SU-DHL-6 (cell line): Measurements from ENCODE around the gene ODF2.

ENCODE experiments used
- H2AFZ ChIP-seq: fragments of 200-600 bp; sonication (generic); 2 replicates; pipeline ENCODE4 v1.6.1; 2014; ENCODE audit warnings: low read depth, mild to moderate bottlenecking, moderate library complexity, mixed read lengths, antibody characterized with exemption, low read length; ENCODE audit not compliant: severe bottlenecking
- H3F3A ChIP-seq: fragments of 200-600 bp; shearing (Covaris generic); 2 replicates; pipeline ENCODE4 v1.6.0; 2016; ENCODE audit warnings: antibody characterized with exemption, mild to moderate bottlenecking; ENCODE audit not compliant: insufficient read depth
- H3K27ac ChIP-seq: fragments of 200-600 bp; sonication (generic); 2 replicates; pipeline ENCODE4 v1.5.1; 2016; ENCODE audit warnings: low read depth, mild to moderate bottlenecking, low read length, moderate library complexity, mixed read lengths
- H3K27me3 ChIP-seq: fragments of 200-600 bp; sonication (generic), shearing (Covaris generic); 2 replicates; pipeline ENCODE4 v1.6.0; 2014; ENCODE audit warnings: mild to moderate bottlenecking, low read length
- H3K36me3 ChIP-seq: fragments of 200-600 bp; sonication (generic); 2 replicates; pipeline ENCODE4 v1.6.1; 2014; ENCODE audit warnings: mild to moderate bottlenecking, low read length, mixed read lengths
- H3K4me2 ChIP-seq: fragments of 300-600, 200-600 bp; shearing (Covaris generic), sonication (generic); 2 replicates; pipeline ENCODE4 v1.6.0; 2014; ENCODE audit warnings: low read length, low read depth, mild to moderate bottlenecking; ENCODE audit not compliant: poor library complexity, severe bottlenecking
- H3K4me3 ChIP-seq: fragments of 200-600 bp; sonication (generic); 2 replicates; pipeline ENCODE4 v1.5.1; 2014; ENCODE audit warnings: antibody characterized with exemption, low read length, mild to moderate bottlenecking, mixed read lengths; ENCODE audit not compliant: insufficient read depth, poor library complexity, severe bottlenecking
- H3K79me2 ChIP-seq: fragments of 200-600 bp; sonication (generic); 2 replicates; pipeline ENCODE4 v1.6.1; 2014; ENCODE audit warnings: mild to moderate bottlenecking, low read length, moderate library complexity; ENCODE audit not compliant: insufficient read depth
- H3K9ac ChIP-seq: fragments of 200-600 bp; sonication (generic); 2 replicates; pipeline ENCODE4 v1.7.0; 2014; ENCODE audit warnings: mild to moderate bottlenecking, low read length
- H3K9me2 ChIP-seq: fragments of 200-600 bp; sonication (generic); replicated peaks from 2 replicates; pipeline ENCODE4 v1.6.1; 2014; ENCODE audit warnings: low read length; ENCODE audit not compliant: insufficient read depth
- H3K9me3 ChIP-seq: fragments of 200-600 bp; sonication (generic); 2 replicates; pipeline ENCODE4 v1.6.1; 2014; ENCODE audit warnings: low read length, mixed read lengths; ENCODE audit not compliant: insufficient read depth
- H4K20me1 ChIP-seq: fragments of 200-600 bp; sonication (generic); 2 replicates; pipeline ENCODE4 v1.6.1; 2014; ENCODE audit warnings: low read depth, mild to moderate bottlenecking, antibody characterized with exemption, low read length, moderate library complexity, mixed read lengths
- EZH2phosphoT487 ChIP-seq: fragments of 200-600 bp; sonication (generic), shearing (Covaris generic); conservative IDR thresholded peaks from 2 replicates; pipeline ENCODE4 v1.6.1; 2018; ENCODE audit warnings: mild to moderate bottlenecking, antibody characterized with exemption, low read length, moderate library complexity, mixed read lengths
- TF ChIP-seq, protein P1 (sequence below): fragments of 200-600 bp; sonication (generic); IDR thresholded peaks from one replicate; pipeline ENCODE4 v1.5.1; 2017; ENCODE audit warnings: antibody characterized with exemption, mild to moderate bottlenecking, low read length, moderate library complexity; ENCODE audit not compliant: insufficient read depth, poor library complexity, severe bottlenecking

ODF2 gene

DNA sequence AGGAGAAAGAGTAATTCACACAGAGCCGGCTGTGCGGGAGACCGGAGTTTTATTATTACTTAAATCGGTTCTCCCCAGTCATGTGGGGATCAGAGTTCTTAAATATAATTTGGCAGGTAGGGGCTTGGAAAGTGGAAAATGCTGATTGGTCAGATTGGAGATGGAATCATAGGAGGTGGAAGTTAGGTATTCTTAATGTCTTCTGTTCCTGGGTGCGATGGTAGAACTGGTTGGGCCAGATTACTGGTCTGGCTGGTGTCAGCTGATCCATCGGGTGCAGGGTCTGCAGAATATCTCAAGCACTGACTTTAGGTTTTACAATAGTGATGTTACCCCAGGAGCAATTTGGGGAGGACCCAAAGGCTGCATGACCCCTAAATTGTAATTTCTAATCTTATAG is 39.8 kb upstream of the ODF2 start:
- no peak overlapping the region for H2AFZ ChIP-seq
- no peak for TF ChIP-seq EZH2phosphoT487
- TF ChIP-seq, protein P1, sequence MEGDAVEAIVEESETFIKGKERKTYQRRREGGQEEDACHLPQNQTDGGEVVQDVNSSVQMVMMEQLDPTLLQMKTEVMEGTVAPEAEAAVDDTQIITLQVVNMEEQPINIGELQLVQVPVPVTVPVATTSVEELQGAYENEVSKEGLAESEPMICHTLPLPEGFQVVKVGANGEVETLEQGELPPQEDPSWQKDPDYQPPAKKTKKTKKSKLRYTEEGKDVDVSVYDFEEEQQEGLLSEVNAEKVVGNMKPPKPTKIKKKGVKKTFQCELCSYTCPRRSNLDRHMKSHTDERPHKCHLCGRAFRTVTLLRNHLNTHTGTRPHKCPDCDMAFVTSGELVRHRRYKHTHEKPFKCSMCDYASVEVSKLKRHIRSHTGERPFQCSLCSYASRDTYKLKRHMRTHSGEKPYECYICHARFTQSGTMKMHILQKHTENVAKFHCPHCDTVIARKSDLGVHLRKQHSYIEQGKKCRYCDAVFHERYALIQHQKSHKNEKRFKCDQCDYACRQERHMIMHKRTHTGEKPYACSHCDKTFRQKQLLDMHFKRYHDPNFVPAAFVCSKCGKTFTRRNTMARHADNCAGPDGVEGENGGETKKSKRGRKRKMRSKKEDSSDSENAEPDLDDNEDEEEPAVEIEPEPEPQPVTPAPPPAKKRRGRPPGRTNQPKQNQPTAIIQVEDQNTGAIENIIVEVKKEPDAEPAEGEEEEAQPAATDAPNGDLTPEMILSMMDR = no peak
- no peaks in the 10 kb centered on the region for H3K27me3 ChIP-seq
- H3K4me3 ChIP-seq = no peak overlapping the region
- H3K36me3 ChIP-seq = no peaks in the 10 kb centered on the region
- H3K9ac ChIP-seq = no peak overlapping the region
- H3K4me2 ChIP-seq = no peak overlapping the region
- H3F3A ChIP-seq = no peaks in the 10 kb centered on the region
- H3K9me2 ChIP-seq = no peaks in the 10 kb centered on the region
- H3K79me2 ChIP-seq = no peaks in the 10 kb centered on the region
- no peaks in the 10 kb centered on the region for H4K20me1 ChIP-seq
- no peak overlapping the region for H3K27ac ChIP-seq
- no peaks in the 10 kb centered on the region for H3K9me3 ChIP-seq

DNA sequence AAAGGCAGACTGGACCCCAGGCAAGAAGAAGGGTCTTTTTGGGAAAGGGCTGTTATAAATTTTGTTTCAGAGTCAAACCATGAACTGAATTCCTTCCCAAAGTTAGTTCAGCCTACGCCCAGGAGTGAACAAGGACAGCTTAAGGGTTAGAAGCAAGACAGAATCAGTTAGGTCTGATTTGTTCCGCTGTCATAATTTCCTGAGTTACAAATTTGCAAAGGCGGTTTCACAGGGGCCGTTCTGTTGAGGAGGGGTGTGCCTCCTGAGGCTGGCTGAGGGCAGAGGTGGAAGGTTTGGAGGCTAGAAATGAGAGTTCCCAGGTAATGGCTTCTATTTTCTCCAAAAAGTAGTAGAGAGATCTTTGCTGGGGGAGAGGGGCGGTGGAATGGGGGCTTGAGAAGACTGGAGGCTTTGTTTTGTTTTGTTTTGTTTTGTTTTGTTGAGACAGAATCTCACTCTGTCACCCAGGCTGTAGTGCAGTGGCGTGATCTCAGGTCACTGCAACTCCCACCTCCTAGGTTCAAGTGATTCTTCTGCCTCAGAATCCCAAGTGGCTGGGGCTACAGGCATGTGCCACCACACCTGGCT is 39.3 kb upstream of the ODF2 start:
- H3K9ac ChIP-seq = no peak overlapping the region
- no peaks in the 10 kb centered on the region for H4K20me1 ChIP-seq
- no peak overlapping the region for H3K27ac ChIP-seq
- no peak overlapping the region for H2AFZ ChIP-seq
- no peaks in the 10 kb centered on the region for H3F3A ChIP-seq
- no peaks in the 10 kb centered on the region for H3K36me3 ChIP-seq
- H3K27me3 ChIP-seq = no peaks in the 10 kb centered on the region
- no peak overlapping the region for H3K4me3 ChIP-seq
- no peaks in the 10 kb centered on the region for H3K9me3 ChIP-seq
- H3K79me2 ChIP-seq = no peaks in the 10 kb centered on the region
- TF ChIP-seq, protein P1 = no peak
- no peak for TF ChIP-seq EZH2phosphoT487
- H3K4me2 ChIP-seq = no peak overlapping the region
- no peaks in the 10 kb centered on the region for H3K9me2 ChIP-seq

- Histone ChIP-seq H3K27ac (no peak overlapping the region), H3K9me2 (no peaks in the 10 kb centered on the region), H3K79me2 (no peaks in the 10 kb centered on the region), H2AFZ (no peak overlapping the region), H3F3A (no peaks in the 10 kb centered on the region), H3K9me3 (no peaks in the 10 kb centered on the region), H3K36me3 (no peaks in the 10 kb centered on the region), H3K4me2 (peak overlapping the region; percentile 95), H4K20me1 (no peaks in the 10 kb centered on the region), H3K27me3 (no peaks in the 10 kb centered on the region), H3K9ac (no peak overlapping the region), H3K4me3 (no peak overlapping the region)
- TF ChIP-seq, protein P1 = no peak
- TF ChIP-seq EZH2phosphoT487 = no peak
Observed at GRCh38 chr9:128419061-128419925, 36.5 kb upstream of the ODF2 start.
